Testis (tissue), 2 donors: ENCODE measurements around the gene BCKDHA.

Experiments
- CTCF ChIP-seq, 3 experiments: fragments of 450-650 bp in 2 of 3; fragments of 200-600 bp in 1 of 3; sonication (generic) in 1 of 3; IDR thresholded peaks; one replicate each; pipeline ENCODE4 v1.5.1; 2016 to 2019; ENCODE audit warnings: antibody characterized with exemption in 3 of 3, mild to moderate bottlenecking in 2 of 3, moderate library complexity in 1 of 3
- POLR2A ChIP-seq: fragments of 450-650 bp; IDR thresholded peaks from one replicate; pipeline ENCODE4 v1.6.1; 2017; ENCODE audit warnings: antibody characterized with exemption, mild to moderate bottlenecking, moderate library complexity

- no peak for TF ChIP-seq CTCF (IDR thresholded peaks at IDR 0.05)
- TF ChIP-seq POLR2A = no peak
Observed at GRCh38 chr19:41373993-41374392, 23.6 kb upstream of the BCKDHA start.
